ENCODE data around the gene NHS. TPM values are rescaled to one million over a fixed set of nuclear protein-coding genes. Genes with fewer than 3 reads are reported as not detected.

NHS gene
- total RNA-seq, 1 experiment from 2014 or later: 5.7 TPM

DNA sequence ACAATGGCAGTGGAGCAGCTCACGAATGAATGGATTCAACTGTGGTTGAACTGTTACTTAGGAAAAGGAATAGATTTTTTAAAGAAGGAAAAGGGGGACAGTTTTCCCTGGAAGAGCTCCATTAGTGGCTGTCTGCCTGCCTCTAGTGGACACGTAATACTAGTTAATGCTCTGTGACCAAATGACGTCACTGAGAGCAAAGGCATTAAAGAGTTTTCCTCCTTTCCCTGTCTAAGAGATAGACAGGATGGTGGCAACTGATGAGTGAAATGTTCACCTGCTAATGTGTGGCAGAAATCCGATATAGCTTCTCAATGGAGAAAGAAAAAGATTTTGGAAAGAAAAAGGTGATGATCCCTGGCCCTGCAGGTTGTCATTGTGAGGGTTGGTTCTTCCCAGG lies 310.0 kb downstream of the NHS start (continued):
- TF ChIP-seq EZH2phosphoT487 (IDR thresholded peaks at IDR 0.05; ENCODE audit: borderline replicate concordance) (no peak), ELF1 (IDR thresholded peaks at IDR 0.05; ENCODE audit: borderline replicate concordance, low read depth) (no peak)
- TF ChIP-seq, protein P1, sequence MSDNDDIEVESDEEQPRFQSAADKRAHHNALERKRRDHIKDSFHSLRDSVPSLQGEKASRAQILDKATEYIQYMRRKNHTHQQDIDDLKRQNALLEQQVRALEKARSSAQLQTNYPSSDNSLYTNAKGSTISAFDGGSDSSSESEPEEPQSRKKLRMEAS (IDR thresholded peaks at IDR 0.05): no peak

DNA sequence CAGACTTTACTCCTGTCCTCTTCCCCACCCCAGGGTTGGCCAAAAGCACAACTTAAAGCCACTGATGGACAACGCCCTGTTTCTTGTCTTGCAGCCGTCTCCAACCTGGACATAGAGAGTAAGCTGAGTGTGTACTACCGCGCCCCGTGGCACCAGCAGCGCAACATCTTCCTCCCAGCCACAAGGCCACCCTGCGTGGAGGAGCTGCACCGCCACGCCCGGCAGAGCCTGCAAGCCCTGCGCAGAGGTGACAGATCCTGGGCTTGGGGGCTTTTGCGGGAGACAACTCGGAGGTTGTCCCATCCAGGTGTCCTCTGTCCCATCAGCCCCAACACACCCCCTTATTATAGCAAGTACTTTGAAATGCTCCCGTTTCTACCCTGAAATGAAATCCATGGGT lies 312.6 kb downstream of the NHS start:
- Histone ChIP-seq H3K36me3 (ENCODE audit: control insufficient read depth in 1 of 2, insufficient read depth in 2 of 2, low read length in 2 of 2) (no peaks in the 10 kb centered on the region), H3K4me1 (ENCODE audit: control insufficient read depth in 1 of 2, insufficient read depth in 2 of 2, low read length in 2 of 2) (no peaks in the 10 kb centered on the region), H3K4me2 (ENCODE audit: low read length) (no peak overlapping the region), H3K9me3 (ENCODE audit: control insufficient read depth in 1 of 2, insufficient read depth in 1 of 2, low read depth in 1 of 2, low read length in 2 of 2) (no peaks in the 10 kb centered on the region), H3K27ac (ENCODE audit: low read depth, low read length) (no peak overlapping the region), H3K79me2 (ENCODE audit: insufficient read depth, low read length) (no peaks in the 10 kb centered on the region), H3K9ac (ENCODE audit: low read length) (no peak overlapping the region), H3K27me3 (ENCODE audit: insufficient read depth, low read length) (no peaks in the 10 kb centered on the region), H2AFZ (ENCODE audit: low read depth, low read length, poor library complexity, severe bottlenecking) (no peak overlapping the region), H4K20me1 (ENCODE audit: insufficient read depth) (no peaks in the 10 kb centered on the region; the same call in 1 of the 2 replicates), H3K9me2 (ENCODE audit: insufficient read depth) (no peaks in the 10 kb centered on the region), H3K4me3 (replicated peaks in 1 of 2; ENCODE audit: low read depth in 1 of 2, low read length in 2 of 2) (no peak overlapping the region)
- DNase-seq (ENCODE audit: low read depth, low spot score) (no peak), ATAC-seq (no peak)
- BruUV-seq (replicated peaks): no TSS peak
- CTCF ChIA-PET: no interaction called here
- TF ChIP-seq SRF (IDR thresholded peaks at IDR 0.05; ENCODE audit: low read depth) (no peak), POLR2AphosphoS5 (IDR thresholded peaks at IDR 0.05; ENCODE audit: low read depth, low read length) (no peak), ZFX (IDR thresholded peaks at IDR 0.05) (no peak), YY1 (IDR thresholded peaks at IDR 0.05; ENCODE audit: extremely low read depth, insufficient replicate concordance, low read depth, low read length) (no peak), FOSL1 (IDR thresholded peaks at IDR 0.05; ENCODE audit: low read depth) (no peak), TCF7L2 (IDR thresholded peaks at IDR 0.05; ENCODE audit: borderline replicate concordance, extremely low read depth, insufficient read depth, insufficient read length) (no peak), ZNF274 (IDR thresholded peaks at IDR 0.05; ENCODE audit: low read depth, low read length) (no peak), EZH2phosphoT487 (IDR thresholded peaks at IDR 0.05; ENCODE audit: borderline replicate concordance) (no peak), CBX3 (IDR thresholded peaks at IDR 0.05; ENCODE audit: low read depth) (no peak), SP1 (IDR thresholded peaks at IDR 0.05; ENCODE audit: low read depth) (no peak), RAD21 (IDR thresholded peaks at IDR 0.05; ENCODE audit: low read depth) (no peak), EZH2 (IDR thresholded peaks at IDR 0.05) (no peak), JUND (IDR thresholded peaks at IDR 0.05) (no peak), SIN3A (IDR thresholded peaks at IDR 0.05; ENCODE audit: low read depth) (no peak), EGR1 (IDR thresholded peaks at IDR 0.05; ENCODE audit: low read depth) (no peak), ELF1 (IDR thresholded peaks at IDR 0.05; ENCODE audit: borderline replicate concordance, low read depth) (no peak)
- TF ChIP-seq, protein P1 (IDR thresholded peaks at IDR 0.05): no peak
- TF ChIP-seq, protein P2, sequence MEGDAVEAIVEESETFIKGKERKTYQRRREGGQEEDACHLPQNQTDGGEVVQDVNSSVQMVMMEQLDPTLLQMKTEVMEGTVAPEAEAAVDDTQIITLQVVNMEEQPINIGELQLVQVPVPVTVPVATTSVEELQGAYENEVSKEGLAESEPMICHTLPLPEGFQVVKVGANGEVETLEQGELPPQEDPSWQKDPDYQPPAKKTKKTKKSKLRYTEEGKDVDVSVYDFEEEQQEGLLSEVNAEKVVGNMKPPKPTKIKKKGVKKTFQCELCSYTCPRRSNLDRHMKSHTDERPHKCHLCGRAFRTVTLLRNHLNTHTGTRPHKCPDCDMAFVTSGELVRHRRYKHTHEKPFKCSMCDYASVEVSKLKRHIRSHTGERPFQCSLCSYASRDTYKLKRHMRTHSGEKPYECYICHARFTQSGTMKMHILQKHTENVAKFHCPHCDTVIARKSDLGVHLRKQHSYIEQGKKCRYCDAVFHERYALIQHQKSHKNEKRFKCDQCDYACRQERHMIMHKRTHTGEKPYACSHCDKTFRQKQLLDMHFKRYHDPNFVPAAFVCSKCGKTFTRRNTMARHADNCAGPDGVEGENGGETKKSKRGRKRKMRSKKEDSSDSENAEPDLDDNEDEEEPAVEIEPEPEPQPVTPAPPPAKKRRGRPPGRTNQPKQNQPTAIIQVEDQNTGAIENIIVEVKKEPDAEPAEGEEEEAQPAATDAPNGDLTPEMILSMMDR (IDR thresholded peaks at IDR 0.05 in 2 of 3, conservative IDR thresholded peaks at IDR 0.05 in 1 of 3; ENCODE audit: borderline replicate concordance in 1 of 3, insufficient read depth in 1 of 3, low read depth in 2 of 3, low read length in 2 of 3): no peak
- TF ChIP-seq, protein P3, sequence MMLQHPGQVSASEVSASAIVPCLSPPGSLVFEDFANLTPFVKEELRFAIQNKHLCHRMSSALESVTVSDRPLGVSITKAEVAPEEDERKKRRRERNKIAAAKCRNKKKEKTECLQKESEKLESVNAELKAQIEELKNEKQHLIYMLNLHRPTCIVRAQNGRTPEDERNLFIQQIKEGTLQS (IDR thresholded peaks at IDR 0.05): no peak
- TF ChIP-seq, protein P4, sequence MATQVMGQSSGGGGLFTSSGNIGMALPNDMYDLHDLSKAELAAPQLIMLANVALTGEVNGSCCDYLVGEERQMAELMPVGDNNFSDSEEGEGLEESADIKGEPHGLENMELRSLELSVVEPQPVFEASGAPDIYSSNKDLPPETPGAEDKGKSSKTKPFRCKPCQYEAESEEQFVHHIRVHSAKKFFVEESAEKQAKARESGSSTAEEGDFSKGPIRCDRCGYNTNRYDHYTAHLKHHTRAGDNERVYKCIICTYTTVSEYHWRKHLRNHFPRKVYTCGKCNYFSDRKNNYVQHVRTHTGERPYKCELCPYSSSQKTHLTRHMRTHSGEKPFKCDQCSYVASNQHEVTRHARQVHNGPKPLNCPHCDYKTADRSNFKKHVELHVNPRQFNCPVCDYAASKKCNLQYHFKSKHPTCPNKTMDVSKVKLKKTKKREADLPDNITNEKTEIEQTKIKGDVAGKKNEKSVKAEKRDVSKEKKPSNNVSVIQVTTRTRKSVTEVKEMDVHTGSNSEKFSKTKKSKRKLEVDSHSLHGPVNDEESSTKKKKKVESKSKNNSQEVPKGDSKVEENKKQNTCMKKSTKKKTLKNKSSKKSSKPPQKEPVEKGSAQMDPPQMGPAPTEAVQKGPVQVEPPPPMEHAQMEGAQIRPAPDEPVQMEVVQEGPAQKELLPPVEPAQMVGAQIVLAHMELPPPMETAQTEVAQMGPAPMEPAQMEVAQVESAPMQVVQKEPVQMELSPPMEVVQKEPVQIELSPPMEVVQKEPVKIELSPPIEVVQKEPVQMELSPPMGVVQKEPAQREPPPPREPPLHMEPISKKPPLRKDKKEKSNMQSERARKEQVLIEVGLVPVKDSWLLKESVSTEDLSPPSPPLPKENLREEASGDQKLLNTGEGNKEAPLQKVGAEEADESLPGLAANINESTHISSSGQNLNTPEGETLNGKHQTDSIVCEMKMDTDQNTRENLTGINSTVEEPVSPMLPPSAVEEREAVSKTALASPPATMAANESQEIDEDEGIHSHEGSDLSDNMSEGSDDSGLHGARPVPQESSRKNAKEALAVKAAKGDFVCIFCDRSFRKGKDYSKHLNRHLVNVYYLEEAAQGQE (IDR thresholded peaks at IDR 0.05; ENCODE audit: low read depth): no peak
- intact Hi-C loops (cut with micrococcal nuclease): no loop called here
- POLR2A ChIA-PET: no interaction called here
- RAD21 ChIA-PET (ENCODE audit: low non-redundant PET in 1 of 2, low total read pairs in 2 of 2, uncharacterized antibody in 2 of 2, unreplicated experiment in 2 of 2): no interaction called here
